A673 (cell line): ENCODE results near the gene ANKRD50. TPM values are rescaled to one million over a fixed set of nuclear protein-coding genes. Genes with fewer than 3 reads are reported as not detected.

ENCODE experiments used
- BruUV-seq: library from RNA; stranded (reverse); fragments of 400-500 nt; replicated peaks from 2 replicates; lab custom pipeline; 2021; lab: Mats Ljungman, UMichigan
- CTCF ChIA-PET: fragments of 300-600 bp; sonication (Branson Sonifier 250); formaldehyde crosslinking; loops from one replicate; lab custom pipeline; 2022; ENCODE audit warnings: antibody characterized with exemption; lab: Charles Lee
- POLR2A ChIA-PET: fragments of 300-600 bp; sonication (Branson Sonifier 250); formaldehyde crosslinking; loops from one replicate; lab custom pipeline; 2022; ENCODE audit warnings: antibody characterized with exemption; ENCODE audit not compliant: low non-redundant PET; lab: Charles Lee
- DNase-seq: peaks from one replicate; pipeline ENCODE4 v3.0.0-alpha.2; 2015; ENCODE audit warnings: low spot score
- H3K27ac ChIP-seq: fragments of 200-600 bp; sonication (generic); 2 replicates; pipeline ENCODE4 v1.5.1; 2016; ENCODE audit warnings: mixed run types, low read depth, mild to moderate bottlenecking, mixed read lengths, antibody characterized with exemption, low read length; ENCODE audit not compliant: poor library complexity, severe bottlenecking
- H3K27me3 ChIP-seq: fragments of 200-600 bp; sonication (generic); replicated peaks from 2 replicates; pipeline ENCODE4 v1.6.1; 2017; ENCODE audit warnings: mixed run types, low read depth, mild to moderate bottlenecking, mixed read lengths, antibody characterized with exemption, low read length; ENCODE audit not compliant: insufficient read depth, poor library complexity
- H3K36me3 ChIP-seq: fragments of 200-600 bp; sonication (generic); 2 replicates; pipeline ENCODE4 v1.6.1; 2016; ENCODE audit warnings: mixed run types, mild to moderate bottlenecking, mixed read lengths, antibody characterized with exemption, low read length; ENCODE audit not compliant: insufficient read depth, poor library complexity, severe bottlenecking
- H3K4me1 ChIP-seq: fragments of 200-600 bp; sonication (generic); 2 replicates; pipeline ENCODE4 v1.6.1; 2017; ENCODE audit warnings: mixed run types, mild to moderate bottlenecking, mixed read lengths, antibody characterized with exemption, low read length; ENCODE audit not compliant: insufficient read depth, poor library complexity, severe bottlenecking
- H3K4me3 ChIP-seq: fragments of 200-600 bp; sonication (generic); 2 replicates; pipeline ENCODE4 v1.5.1; 2016; ENCODE audit warnings: low read depth, mixed run types, mild to moderate bottlenecking, mixed read lengths, low read length; ENCODE audit not compliant: poor library complexity, severe bottlenecking
- H3K9me3 ChIP-seq: fragments of 200-600 bp; sonication (generic); 2 replicates; pipeline ENCODE4 v1.6.1; 2016; ENCODE audit warnings: mixed run types, low read depth, mild to moderate bottlenecking, mixed read lengths, antibody characterized with exemption, low read length; ENCODE audit not compliant: poor library complexity, severe bottlenecking
- CTCF ChIP-seq: fragments of 300-800, 200-600 bp; sonication (generic); conservative IDR thresholded peaks from 2 replicates; pipeline ENCODE4 v1.5.1; 2017; ENCODE audit warnings: low read depth, mild to moderate bottlenecking, antibody characterized with exemption, low read length, moderate library complexity, mixed read lengths
- EZH2 ChIP-seq: fragments of 200-600 bp; sonication (generic); IDR thresholded peaks from 2 replicates; pipeline ENCODE4 v1.6.1; 2017; ENCODE audit warnings: borderline replicate concordance, low read depth, mild to moderate bottlenecking, mixed read lengths, antibody characterized with exemption, low read length; ENCODE audit not compliant: poor library complexity, severe bottlenecking
- intact Hi-C: fragments of 100-400 bp; cut with micrococcal nuclease; formaldehyde crosslinking; loops from one replicate; pipeline ENCODE4 v1.10.0; 2022; ENCODE audit not compliant: unreplicated experiment
- total RNA-seq: library from RNA; stranded (reverse); gene quantifications from 2 replicates; pipeline ENCODE4 v1.2.3, GENCODE V29; 2021

ANKRD50 gene
- total RNA-seq, 1 experiment from 2014 or later, result 18.4 TPM

GRCh38 chr4:124641715-124642381 lies 70.7 kb downstream of the ANKRD50 start:
- Histone ChIP-seq H3K27me3 (no peaks in the 10 kb centered on the region), H3K4me1 (peaks cover 5% of the 10 kb centered on the region), H3K36me3 (no peaks in the 10 kb centered on the region), H3K4me3 (no peak overlapping the region), H3K27ac (no peak overlapping the region), H3K9me3 (no peaks in the 10 kb centered on the region)
- CTCF ChIA-PET, result no interaction called here
- BruUV-seq, result TSS peak; percentile 66
- intact Hi-C loops, result no loop called here
- TF ChIP-seq EZH2 (no peak), CTCF (no peak)
- POLR2A ChIA-PET, result no interaction called here
- peak; percentile 71 for DNase-seq

- BruUV-seq, result no TSS peak
- POLR2A ChIA-PET, result no interaction called here
Observed at GRCh38 chr4:124640022-124640730, 72.4 kb downstream of the ANKRD50 start.

GRCh38 chr4:124637321-124637720 lies 75.2 kb downstream of the ANKRD50 start:
- no peak for DNase-seq
- peaks cover 21% of the 10 kb centered on the region for H3K4me1 ChIP-seq
- H3K4me3 ChIP-seq, result no peak overlapping the region
- H3K9me3 ChIP-seq, result no peaks in the 10 kb centered on the region
- BruUV-seq, result no TSS peak
- CTCF ChIA-PET, result no interaction called here
- intact Hi-C loops, result loop anchor here (5.0 kb wide), 1 partner anchor 210 kb away; no protein-coding TSS in a partner anchor
- H3K27me3 ChIP-seq, result no peaks in the 10 kb centered on the region
- TF ChIP-seq CTCF (no peak), EZH2 (no peak)
- H3K27ac ChIP-seq, result peak overlapping the region; percentile 2
- POLR2A ChIA-PET, result no interaction called here
- H3K36me3 ChIP-seq, result no peaks in the 10 kb centered on the region

More at GRCh38 chr4:124640022-124640730, 72.4 kb downstream of the ANKRD50 start:
- TF ChIP-seq CTCF, result no peak
- TF ChIP-seq EZH2, result no peak
- Histone ChIP-seq H3K4me1 (peaks cover 19% of the 10 kb centered on the region), H3K9me3 (no peaks in the 10 kb centered on the region), H3K27ac (no peak overlapping the region), H3K4me3 (no peak overlapping the region), H3K36me3 (no peaks in the 10 kb centered on the region), H3K27me3 (no peaks in the 10 kb centered on the region)
- DNase-seq, result peak; percentile 55
- intact Hi-C loops, result no loop called here
- CTCF ChIA-PET, result no interaction called here
